GM12801 (cell line): ENCODE data around the gene TBC1D22B.

Source experiments
- CTCF ChIP-seq: IDR thresholded peaks from one replicate; pipeline ENCODE4 v1.5.1; 2011; ENCODE audit warnings: control low read depth; ENCODE audit not compliant: insufficient read length; ENCODE audit errors: extremely low read depth

TBC1D22B gene

GRCh38 chr6:37218511-37218910 lies 39.1 kb upstream of the TBC1D22B start:
- TF ChIP-seq CTCF: no peak

GRCh38 chr6:37221585-37222124 lies 35.9 kb upstream of the TBC1D22B start:
- TF ChIP-seq CTCF: no peak

GRCh38 chr6:37222125-37222967 lies 35.2 kb upstream of the TBC1D22B start:
- TF ChIP-seq CTCF: no peak

GRCh38 chr6:37222992-37223391 lies 34.6 kb upstream of the TBC1D22B start:
- TF ChIP-seq CTCF: no peak

GRCh38 chr6:37225350-37226169 lies 32.0 kb upstream of the TBC1D22B start:
- TF ChIP-seq CTCF: no peak

- TF ChIP-seq CTCF: no peak
Measured at GRCh38 chr6:37230104-37230503, 27.5 kb upstream of the TBC1D22B start.

GRCh38 chr6:37232430-37233017 lies 25.0 kb upstream of the TBC1D22B start:
- no peak for TF ChIP-seq CTCF
